Measurements from ENCODE around the gene PCDHGA5.

GRCh38 chr5:141373673-141374317, 9.8 kb downstream of the PCDHGA5 start, which contains the start of gene PCDHGA6:
- TF ChIP-seq, protein P1, sequence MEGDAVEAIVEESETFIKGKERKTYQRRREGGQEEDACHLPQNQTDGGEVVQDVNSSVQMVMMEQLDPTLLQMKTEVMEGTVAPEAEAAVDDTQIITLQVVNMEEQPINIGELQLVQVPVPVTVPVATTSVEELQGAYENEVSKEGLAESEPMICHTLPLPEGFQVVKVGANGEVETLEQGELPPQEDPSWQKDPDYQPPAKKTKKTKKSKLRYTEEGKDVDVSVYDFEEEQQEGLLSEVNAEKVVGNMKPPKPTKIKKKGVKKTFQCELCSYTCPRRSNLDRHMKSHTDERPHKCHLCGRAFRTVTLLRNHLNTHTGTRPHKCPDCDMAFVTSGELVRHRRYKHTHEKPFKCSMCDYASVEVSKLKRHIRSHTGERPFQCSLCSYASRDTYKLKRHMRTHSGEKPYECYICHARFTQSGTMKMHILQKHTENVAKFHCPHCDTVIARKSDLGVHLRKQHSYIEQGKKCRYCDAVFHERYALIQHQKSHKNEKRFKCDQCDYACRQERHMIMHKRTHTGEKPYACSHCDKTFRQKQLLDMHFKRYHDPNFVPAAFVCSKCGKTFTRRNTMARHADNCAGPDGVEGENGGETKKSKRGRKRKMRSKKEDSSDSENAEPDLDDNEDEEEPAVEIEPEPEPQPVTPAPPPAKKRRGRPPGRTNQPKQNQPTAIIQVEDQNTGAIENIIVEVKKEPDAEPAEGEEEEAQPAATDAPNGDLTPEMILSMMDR (IDR thresholded peaks at IDR 0.05), result peak; percentile 80
- TF ChIP-seq ZFX (IDR thresholded peaks at IDR 0.05; ENCODE audit: borderline replicate concordance), result no peak

Data from 22Rv1 (cell line).